Activated naive CD8-positive, alpha-beta T cell (primary cell): Measurements from ENCODE around the gene P4HTM.

Experiments
- H3K27ac Mint-ChIP-seq: one replicate; pipeline ENCODE4 v1.8.0; 2021; ENCODE audit warnings: mixed read lengths
- H3K27me3 Mint-ChIP-seq: one replicate; pipeline ENCODE4 v1.8.0; 2021; ENCODE audit warnings: mixed read lengths
- H3K36me3 Mint-ChIP-seq: one replicate; pipeline ENCODE4 v1.8.0; 2021; ENCODE audit warnings: mixed read lengths
- H3K4me1 Mint-ChIP-seq: one replicate; pipeline ENCODE4 v1.8.0; 2021; ENCODE audit warnings: low read depth, mixed read lengths
- H3K4me3 Mint-ChIP-seq: one replicate; pipeline ENCODE4 v1.8.0; 2021; ENCODE audit warnings: mild to moderate bottlenecking, mixed read lengths
- H3K9me3 Mint-ChIP-seq: one replicate; pipeline ENCODE4 v1.8.0; 2021; ENCODE audit warnings: low read depth, mixed read lengths

P4HTM gene

DNA sequence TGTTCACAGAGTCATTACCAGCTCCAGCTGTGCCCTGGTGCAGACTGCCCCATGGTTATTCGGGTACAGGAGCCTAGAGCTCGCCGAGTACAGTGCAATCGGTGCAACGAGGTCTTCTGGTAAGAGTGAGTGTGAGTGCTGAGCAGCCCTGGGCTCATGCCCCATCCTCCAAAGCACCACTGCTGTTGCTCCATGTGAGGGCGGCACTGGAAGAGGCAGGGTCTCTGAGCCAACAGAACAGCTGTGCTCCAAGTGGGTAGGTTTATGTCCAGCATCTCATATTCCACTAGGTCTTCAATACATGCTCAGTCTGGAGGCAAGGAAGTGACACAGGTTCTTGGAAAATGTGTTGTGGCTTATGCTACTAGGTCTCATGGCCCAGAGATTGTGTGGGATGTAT lies 19.5 kb upstream of the P4HTM start:
- Mint-ChIP-seq H3K27me3 (no peaks in the 10 kb centered on the region), H3K36me3 (peaks cover 9% of the 10 kb centered on the region), H3K27ac (no peak overlapping the region), H3K4me1 (no peaks in the 10 kb centered on the region), H3K9me3 (no peaks in the 10 kb centered on the region), H3K4me3 (no peak overlapping the region)

DNA sequence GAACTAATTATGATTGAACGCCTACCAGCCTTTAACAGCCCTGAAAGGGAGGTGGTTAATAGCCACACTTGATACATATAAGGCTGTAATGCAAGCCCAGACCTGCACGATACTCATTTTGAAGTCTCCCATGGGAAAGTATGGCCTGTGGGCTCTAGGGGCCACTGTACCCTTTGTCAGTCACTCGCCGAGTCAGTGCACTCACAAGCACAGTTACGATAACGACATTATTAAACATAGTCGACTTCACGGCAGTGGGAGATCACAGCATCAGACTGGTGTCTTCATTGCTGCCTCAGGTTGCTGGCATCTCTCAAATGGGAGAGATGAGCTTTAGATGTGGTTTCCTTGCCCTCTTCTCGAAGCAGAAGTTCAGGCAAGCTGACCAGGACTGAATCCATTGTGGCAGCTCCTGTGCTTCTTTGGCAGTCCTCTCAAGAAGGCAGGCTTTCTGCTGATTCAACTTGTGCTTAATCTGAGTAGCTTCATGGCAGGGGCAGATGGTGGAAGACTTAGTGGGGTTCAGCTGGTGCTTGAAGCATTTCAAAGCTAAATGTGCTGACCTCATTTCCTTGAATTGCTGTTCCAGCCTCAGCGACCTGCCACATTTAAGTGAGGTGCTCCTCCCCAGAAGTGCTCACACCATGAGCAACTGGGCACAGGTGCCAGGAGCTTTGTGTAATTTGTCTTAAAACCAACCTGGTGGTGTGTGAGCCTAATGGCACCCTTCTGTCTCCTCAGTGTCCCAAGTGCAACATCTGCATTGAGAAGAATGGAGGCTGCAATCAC lies 15.8 kb upstream of the P4HTM start:
- H3K36me3 Mint-ChIP-seq, result peaks cover 5% of the 10 kb centered on the region
- no peak overlapping the region for H3K27ac Mint-ChIP-seq
- no peak overlapping the region for H3K4me3 Mint-ChIP-seq
- H3K27me3 Mint-ChIP-seq, result no peaks in the 10 kb centered on the region
- H3K4me1 Mint-ChIP-seq, result no peaks in the 10 kb centered on the region
- H3K9me3 Mint-ChIP-seq, result no peaks in the 10 kb centered on the region

DNA sequence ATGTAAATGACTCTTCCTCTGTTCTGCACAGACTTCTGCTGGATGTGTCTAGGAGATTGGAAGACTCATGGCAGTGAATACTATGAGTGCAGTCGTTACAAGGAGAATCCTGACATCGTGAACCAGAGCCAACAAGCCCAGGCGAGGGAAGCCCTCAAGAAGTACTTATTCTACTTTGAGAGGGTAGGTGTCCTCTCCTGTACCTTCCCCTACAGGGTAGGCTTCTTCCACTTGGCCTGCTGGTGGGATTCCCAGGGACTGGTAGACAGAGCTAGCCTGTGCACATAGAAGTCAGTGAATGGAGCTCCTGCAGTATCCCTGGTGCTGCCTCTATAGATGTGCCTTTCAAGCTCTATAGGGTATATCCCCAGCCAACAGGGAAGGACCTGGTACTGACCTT lies 10.6 kb upstream of the P4HTM start:
- Mint-ChIP-seq H3K27me3 (no peaks in the 10 kb centered on the region), H3K9me3 (no peaks in the 10 kb centered on the region), H3K4me3 (no peak overlapping the region), H3K27ac (no peak overlapping the region), H3K36me3 (peaks cover 3% of the 10 kb centered on the region), H3K4me1 (no peaks in the 10 kb centered on the region)

DNA sequence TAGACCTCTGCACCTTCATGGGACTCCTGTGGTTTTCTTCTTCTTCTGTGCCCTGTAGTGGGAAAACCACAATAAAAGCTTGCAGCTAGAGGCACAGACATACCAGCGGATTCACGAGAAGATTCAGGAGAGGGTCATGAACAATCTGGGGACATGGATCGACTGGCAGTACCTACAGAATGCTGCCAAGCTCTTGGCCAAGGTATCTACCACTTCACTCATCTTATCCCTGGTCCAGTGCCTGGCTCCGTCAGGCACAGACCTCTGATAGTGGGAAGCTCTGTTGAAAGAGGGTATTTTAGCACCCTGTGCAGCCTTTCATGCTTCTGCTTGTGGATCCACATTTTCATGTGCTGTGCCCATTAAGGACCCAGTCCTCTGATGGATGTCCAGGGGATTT lies 9.7 kb upstream of the P4HTM start:
- Mint-ChIP-seq H3K36me3 (no peaks in the 10 kb centered on the region), H3K27ac (no peak overlapping the region), H3K4me3 (no peak overlapping the region), H3K9me3 (no peaks in the 10 kb centered on the region), H3K27me3 (no peaks in the 10 kb centered on the region), H3K4me1 (no peaks in the 10 kb centered on the region)

DNA sequence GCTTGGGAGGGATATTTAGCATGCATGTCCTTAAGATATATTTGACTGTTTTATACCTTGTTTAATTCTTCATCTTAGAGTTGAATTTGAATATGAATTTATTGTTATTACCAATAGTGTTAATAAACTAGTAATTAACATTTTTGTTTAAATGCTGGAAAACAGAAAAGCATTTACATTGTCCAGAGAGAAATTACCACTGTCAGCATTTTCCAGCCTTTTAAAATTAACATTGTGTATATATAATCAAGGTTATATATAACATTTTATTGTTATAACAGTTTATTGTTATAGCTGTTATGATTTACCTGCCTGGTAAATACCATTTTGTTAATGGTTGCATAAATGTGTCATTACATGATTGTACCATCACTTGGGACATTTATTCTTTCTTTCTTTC lies 8.0 kb upstream of the P4HTM start:
- Mint-ChIP-seq H3K27me3 (no peaks in the 10 kb centered on the region), H3K36me3 (no peaks in the 10 kb centered on the region), H3K27ac (no peak overlapping the region), H3K4me1 (peaks cover 2% of the 10 kb centered on the region), H3K4me3 (no peak overlapping the region), H3K9me3 (no peaks in the 10 kb centered on the region)

DNA sequence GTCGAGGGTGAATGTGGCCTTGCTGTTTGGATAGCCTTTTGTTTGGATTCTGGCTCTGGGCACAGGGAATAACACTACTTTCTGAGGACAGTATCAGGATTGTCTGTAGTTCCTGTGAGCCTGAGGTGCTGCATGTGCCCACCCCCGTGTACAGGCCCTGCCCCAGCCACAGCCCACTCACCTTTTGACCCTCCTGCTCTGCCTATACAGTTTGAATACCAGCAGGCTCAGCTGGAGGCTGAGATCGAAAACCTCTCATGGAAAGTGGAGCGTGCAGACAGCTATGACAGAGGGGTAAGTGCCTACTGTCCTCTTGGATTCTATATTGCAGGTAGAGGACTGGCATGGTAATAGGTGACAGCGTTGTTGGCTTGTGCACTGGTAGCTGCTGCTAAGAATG lies 7.4 kb upstream of the P4HTM start:
- Mint-ChIP-seq H3K36me3 (no peaks in the 10 kb centered on the region), H3K27ac (no peak overlapping the region), H3K4me1 (peaks cover 4% of the 10 kb centered on the region), H3K27me3 (no peaks in the 10 kb centered on the region), H3K9me3 (no peaks in the 10 kb centered on the region), H3K4me3 (no peak overlapping the region)

DNA sequence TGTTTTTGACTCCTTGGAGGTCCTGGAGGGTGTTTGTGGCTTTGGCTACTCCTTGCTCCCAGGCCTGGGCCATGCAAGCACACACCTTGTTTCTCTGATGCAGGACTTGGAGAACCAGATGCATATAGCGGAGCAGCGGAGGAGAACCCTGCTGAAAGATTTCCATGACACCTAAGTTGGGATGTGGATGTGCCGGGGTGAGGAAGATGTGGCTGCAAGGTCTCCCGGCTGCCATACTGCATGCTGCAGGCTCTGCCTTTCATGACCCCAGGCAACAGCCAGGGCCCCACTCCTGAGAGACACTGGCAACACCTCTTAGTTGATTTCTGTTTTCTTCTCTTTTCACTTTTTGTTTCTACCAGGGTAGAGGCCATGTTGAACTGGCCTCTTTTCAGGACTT lies 6.9 kb upstream of the P4HTM start:
- Mint-ChIP-seq H3K27ac (no peak overlapping the region), H3K36me3 (no peaks in the 10 kb centered on the region), H3K4me3 (no peak overlapping the region), H3K27me3 (no peaks in the 10 kb centered on the region), H3K9me3 (no peaks in the 10 kb centered on the region), H3K4me1 (peaks cover 7% of the 10 kb centered on the region)

DNA sequence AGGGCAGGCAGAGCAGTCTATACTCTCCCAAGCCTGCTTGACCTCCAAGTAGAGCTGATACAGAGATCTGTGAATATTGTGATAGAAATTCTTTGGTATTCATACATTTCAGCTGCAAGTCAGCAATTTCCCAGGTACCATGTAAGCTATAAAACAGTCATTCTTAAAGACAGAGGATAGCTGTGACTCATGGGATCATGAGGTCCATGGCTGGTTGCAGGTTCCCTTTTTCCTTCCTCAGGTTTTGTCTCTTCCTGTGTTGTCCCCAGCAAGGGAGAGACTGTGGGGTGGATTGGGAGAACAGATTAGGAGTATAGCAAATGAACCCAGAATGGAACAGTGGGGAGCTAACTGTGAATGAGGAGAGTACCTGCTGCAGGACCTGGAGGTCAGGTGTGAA lies 5.4 kb upstream of the P4HTM start:
- H3K36me3 Mint-ChIP-seq, result no peaks in the 10 kb centered on the region
- no peaks in the 10 kb centered on the region for H3K27me3 Mint-ChIP-seq
- no peak overlapping the region for H3K27ac Mint-ChIP-seq
- peaks cover 19% of the 10 kb centered on the region for H3K4me1 Mint-ChIP-seq
- H3K4me3 Mint-ChIP-seq, result no peak overlapping the region
- H3K9me3 Mint-ChIP-seq, result no peaks in the 10 kb centered on the region

DNA sequence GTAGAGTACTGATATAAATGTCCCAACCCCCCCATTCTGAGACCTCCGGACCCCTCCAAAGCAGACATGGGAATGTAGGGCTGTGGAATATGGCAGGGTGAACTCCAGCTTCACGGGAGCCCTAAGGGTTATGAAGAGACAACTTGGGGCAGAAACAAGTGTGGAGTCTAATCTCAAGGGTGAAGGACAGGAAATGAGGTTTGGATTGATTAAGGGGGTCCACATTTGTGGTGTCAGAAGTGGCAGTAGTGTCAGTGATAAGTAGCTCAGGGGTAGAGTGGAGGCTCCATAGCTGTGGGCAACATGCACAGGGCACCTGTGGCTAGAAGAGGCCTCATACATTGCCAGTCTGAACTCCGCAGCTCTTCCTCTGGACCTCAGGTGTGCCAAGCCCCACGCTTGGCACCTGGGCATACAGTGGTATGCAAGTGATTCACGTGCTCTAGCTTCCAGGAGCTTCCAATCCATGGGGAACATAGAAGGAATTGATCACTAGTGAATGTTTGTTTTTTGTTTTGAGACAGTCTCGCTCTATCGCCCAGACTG lies 4.1 kb upstream of the P4HTM start:
- Mint-ChIP-seq H3K4me3 (no peak overlapping the region), H3K36me3 (no peaks in the 10 kb centered on the region), H3K27ac (peak overlapping the region; percentile 5), H3K9me3 (no peaks in the 10 kb centered on the region), H3K27me3 (no peaks in the 10 kb centered on the region), H3K4me1 (peaks cover 20% of the 10 kb centered on the region)

DNA sequence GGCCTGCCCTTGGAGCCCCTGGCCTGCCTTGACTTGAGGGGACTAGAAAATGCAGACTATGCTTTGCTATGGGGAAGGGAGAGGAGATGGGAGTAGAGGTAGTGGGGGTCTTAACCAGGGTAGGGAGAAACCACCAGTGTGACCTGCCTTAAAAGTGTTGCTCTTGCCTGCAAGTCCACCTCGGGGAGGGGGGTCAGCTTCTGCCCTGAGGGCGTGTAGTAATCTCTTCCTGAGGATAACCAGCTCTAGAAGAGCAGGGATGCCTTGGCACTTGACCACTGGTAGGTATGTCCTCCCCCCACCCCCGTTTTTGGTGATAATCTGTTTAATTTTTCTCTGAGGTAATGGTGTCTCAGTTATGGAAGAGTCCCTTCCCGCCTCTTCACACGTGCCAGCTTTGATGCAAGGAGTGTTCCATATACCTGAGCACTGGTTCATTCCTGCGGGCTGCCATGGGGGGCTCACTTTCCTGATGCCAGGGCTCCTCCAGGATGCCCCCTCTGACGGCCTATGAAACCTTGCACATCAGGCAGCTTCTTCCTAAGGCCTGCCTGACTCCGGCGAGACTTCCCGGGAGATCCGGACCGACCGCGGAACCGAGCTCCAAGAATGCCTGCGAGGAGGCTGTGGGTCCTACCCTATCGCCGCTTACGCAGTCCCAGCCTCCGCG lies 780 bp upstream of the P4HTM start:
- H3K4me1 Mint-ChIP-seq, result peaks cover 37% of the 10 kb centered on the region
- H3K27ac Mint-ChIP-seq, result peak overlapping the region; percentile 91
- peaks cover 2% of the 10 kb centered on the region for H3K36me3 Mint-ChIP-seq
- H3K27me3 Mint-ChIP-seq, result no peaks in the 10 kb centered on the region
- no peaks in the 10 kb centered on the region for H3K9me3 Mint-ChIP-seq
- H3K4me3 Mint-ChIP-seq, result peak overlapping the region; percentile 92

DNA sequence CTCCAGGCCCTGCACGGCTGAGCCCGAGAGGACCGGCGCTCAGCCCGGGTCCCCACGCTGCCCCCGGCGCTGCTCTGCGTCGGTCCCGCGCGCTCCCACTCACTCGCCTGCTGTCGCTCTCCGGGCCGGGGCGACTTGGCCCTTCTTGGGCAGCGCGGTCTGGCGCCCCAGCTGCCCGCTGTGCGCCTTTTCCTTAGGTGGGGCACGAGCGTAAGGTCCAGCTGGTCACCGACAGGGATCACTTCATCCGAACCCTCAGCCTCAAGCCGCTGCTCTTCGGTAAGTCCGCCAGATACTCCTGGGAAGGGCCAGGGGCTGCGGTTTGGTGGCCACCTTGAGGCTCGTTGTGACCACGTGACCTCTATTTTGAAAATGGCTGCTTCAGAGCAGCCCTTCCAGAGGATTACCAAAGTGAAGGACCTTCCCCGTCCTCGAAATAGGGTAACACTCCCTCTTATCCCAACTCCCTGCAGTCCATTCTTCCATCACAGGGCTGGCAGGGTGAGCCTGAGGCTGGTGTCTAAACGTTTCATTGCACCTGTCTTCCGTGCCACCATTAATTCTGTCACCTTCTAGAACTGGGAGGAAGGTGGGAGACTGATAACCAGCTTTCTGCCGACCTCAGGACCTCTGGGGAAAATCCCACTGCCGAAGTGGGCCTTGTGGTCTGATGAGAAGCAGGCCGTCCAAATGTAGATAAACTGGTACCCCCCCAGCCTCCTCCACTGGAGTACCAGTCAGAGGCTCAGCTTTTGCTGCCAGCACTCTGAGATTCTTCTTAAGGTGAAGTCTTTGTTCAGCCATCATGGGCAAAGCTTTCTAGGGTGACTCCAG lies 812 bp downstream of the P4HTM start:
- H3K4me1 Mint-ChIP-seq, result peaks cover 43% of the 10 kb centered on the region
- H3K9me3 Mint-ChIP-seq, result no peaks in the 10 kb centered on the region
- H3K27ac Mint-ChIP-seq, result peak overlapping the region; percentile 90
- H3K4me3 Mint-ChIP-seq, result peak overlapping the region; percentile 90
- peaks cover 2% of the 10 kb centered on the region for H3K36me3 Mint-ChIP-seq
- H3K27me3 Mint-ChIP-seq, result no peaks in the 10 kb centered on the region

DNA sequence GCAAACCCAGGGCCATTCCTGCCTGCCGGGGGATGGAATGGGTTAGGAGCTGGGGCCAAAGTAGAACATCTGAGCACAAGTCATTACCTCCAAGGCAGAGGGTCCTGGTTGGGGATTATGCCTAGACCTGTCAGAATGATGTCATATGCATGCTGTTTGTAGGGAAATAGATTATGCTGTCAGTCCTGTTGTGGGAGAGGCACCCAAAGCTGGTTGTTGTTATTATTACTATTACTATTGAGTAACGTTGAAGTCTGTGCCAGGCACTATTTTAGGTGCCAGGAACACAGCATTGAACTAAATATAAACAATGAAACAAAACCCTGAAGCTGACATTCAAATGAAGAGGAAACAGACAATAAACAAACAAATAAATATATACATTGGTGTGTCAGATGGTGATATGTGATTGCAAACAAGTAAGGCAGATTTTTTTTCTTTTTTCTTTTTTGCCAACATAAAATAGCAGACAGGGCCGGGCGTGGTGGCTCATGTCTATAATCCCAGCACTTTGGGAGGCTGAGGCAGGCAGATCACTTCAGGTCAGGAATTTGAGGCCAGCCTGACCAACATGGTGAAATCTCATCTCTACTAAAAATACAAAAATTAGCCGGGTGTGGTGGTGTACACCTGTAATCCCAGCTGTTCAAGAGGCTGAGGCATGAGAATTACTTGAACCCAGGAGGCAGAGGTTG lies 2.0 kb downstream of the P4HTM start:
- Mint-ChIP-seq H3K27me3 (no peaks in the 10 kb centered on the region), H3K27ac (peak overlapping the region; percentile 73), H3K9me3 (no peaks in the 10 kb centered on the region), H3K36me3 (peaks cover 2% of the 10 kb centered on the region), H3K4me3 (peak overlapping the region; percentile 90), H3K4me1 (peaks cover 42% of the 10 kb centered on the region)

DNA sequence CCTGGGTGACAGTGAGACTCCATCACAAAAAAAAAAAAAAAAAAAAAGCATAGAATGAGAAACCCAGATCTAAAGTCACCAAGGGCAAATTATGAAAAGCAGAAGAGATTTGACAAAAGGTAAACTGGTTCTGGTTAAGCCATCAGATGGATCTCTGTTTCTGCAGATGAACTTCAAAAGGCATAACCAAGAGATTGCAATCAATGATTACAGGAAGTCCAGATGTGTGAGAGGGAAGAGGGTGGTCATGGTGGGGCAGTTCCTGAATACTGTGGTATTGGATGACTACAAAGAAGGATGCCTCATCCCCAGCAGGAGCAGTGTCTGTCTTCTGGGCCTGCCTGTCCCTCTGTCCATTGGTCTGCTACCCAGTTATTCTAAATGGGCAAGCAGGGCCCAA lies 3.8 kb downstream of the P4HTM start:
- Mint-ChIP-seq H3K4me3 (no peak overlapping the region), H3K36me3 (peaks cover 2% of the 10 kb centered on the region), H3K4me1 (peaks cover 32% of the 10 kb centered on the region), H3K27me3 (no peaks in the 10 kb centered on the region), H3K27ac (peak overlapping the region; percentile 34), H3K9me3 (no peaks in the 10 kb centered on the region)

DNA sequence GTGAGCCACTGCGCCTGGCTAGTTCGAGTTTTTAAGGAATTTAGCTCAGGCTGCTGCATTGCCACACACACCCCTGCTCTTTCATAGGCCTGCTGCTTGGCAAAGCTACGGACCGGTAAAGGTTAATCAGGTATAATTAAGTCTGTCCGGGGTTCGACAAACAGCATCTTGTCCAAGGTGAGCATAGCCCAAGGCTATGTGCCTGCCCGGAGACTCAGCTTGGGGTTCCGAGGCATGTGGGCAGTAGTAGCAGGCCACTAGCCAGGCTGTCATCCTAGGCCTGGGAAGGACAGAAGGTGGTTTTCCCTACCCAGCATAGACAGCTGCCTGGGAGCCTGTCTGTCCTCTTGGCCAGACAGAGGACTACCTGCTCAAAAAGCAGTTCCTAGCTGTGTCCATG lies 6.6 kb downstream of the P4HTM start:
- H3K9me3 Mint-ChIP-seq, result no peaks in the 10 kb centered on the region
- H3K27ac Mint-ChIP-seq, result no peak overlapping the region
- no peak overlapping the region for H3K4me3 Mint-ChIP-seq
- H3K4me1 Mint-ChIP-seq, result peaks cover 16% of the 10 kb centered on the region
- H3K27me3 Mint-ChIP-seq, result no peaks in the 10 kb centered on the region
- H3K36me3 Mint-ChIP-seq, result peaks cover 2% of the 10 kb centered on the region
